GM12878 (cell line): ENCODE measurements around the gene HSD17B11. TPM values are rescaled to one million over a fixed set of nuclear protein-coding genes. Genes with fewer than 3 reads are reported as not detected.

Experiments used
- microRNA-seq: library from miRNA; unstranded; fragments of <30 nt; microRNA quantifications from one replicate; pipeline ENCODE4, GENCODE V29; 2018
- polyA plus RNA-seq, 11 experiments: library from polyadenylated mRNA; depleted of rRNA in 4 of 11; unstranded in 6 of 11; stranded (reverse) in 5 of 11; fragments of >200 nt; fragmentation: Nextera tagmentation in 4 of 11; fragmentation: Illumina TruSeq in 1 of 11; extraction: Ambion mirVana in 4 of 11; extraction: Trizol in 1 of 11; gene quantifications; 1 replicate in 1 of 11; 2 replicates in 10 of 11; pipeline versions ENCODE4 v1.2.1 to v1.2.3, GENCODE V29; 2011 to 2016; ENCODE audit warnings: inconsistent platforms in 2 of 11, missing spikeins in 2 of 11, low read depth in 1 of 11
- small RNA-seq: library from RNA; depleted of rRNA; stranded (forward); fragments of <200 nt; gene quantifications from one replicate; pipeline ENCODE3, GENCODE V24; 2014
- total RNA-seq, 4 experiments: library from RNA; depleted of rRNA in 3 of 4; stranded (reverse); fragments of >200 nt in 3 of 4; fragmentation: Illumina TruSeq in 1 of 4; extraction: Trizol in 1 of 4; gene quantifications; 2 replicates each; pipeline versions ENCODE4 v1.2.1 to v1.2.3, GENCODE V29; 2013 to 2021

The HSD17B11 gene
- total and polyA plus RNA-seq, 10 of the 15 experiments (the other 5 are each of a cell fraction or from before 2014, with no cell fraction given) = 10.3 to 29.5 (median 17.7) TPM

Small RNAs within 50 kb of the gene (microRNA-seq; reads per million reads assigned to microRNA genes)
- gene MIR5705 = not detected

Small RNAs within 50 kb of the gene (small RNA-seq; reads per million reads assigned to genes)
- gene MIR5705 = not detected
- not detected for gene RN7SL681P

Other genes with a start within 250 kb of the HSD17B11 start
- 6.0 and 6.5 TPM in 2 replicates for gene KLHL8, start 170.6 kb downstream of the HSD17B11 start, total RNA-seq (2014; rRNA removed)
- 13.1 and 15.1 TPM in 2 replicates for gene KLHL8, start 170.6 kb downstream of the HSD17B11 start, total RNA-seq (2014; rRNA removed; fragmentation: Illumina TruSeq; extraction: Trizol)
- 9.1 and 9.9 TPM in 2 replicates for gene KLHL8, start 170.6 kb downstream of the HSD17B11 start, total RNA-seq (2021)
- gene KLHL8, start 170.6 kb downstream of the HSD17B11 start, polyA plus RNA-seq (2011; rRNA removed) = 8.1 and 12.9 TPM in 2 replicates
- gene KLHL8, start 170.6 kb downstream of the HSD17B11 start, polyA plus RNA-seq (2014; fragmentation: Illumina TruSeq; extraction: Trizol) = 10.1 and 12.3 TPM in 2 replicates
- 1 to 10 TPM; 4.5 to 5.1 TPM for gene KLHL8, start 170.6 kb downstream of the HSD17B11 start, polyA plus RNA-seq (2014; fragmentation: Nextera tagmentation; extraction: Ambion mirVana)
- 5.1 and 6.2 TPM in 2 replicates for gene KLHL8, start 170.6 kb downstream of the HSD17B11 start, polyA plus RNA-seq (2014; rRNA removed)
- 10 to 100 TPM; 11.7 to 12.5 TPM for gene KLHL8, start 170.6 kb downstream of the HSD17B11 start, polyA plus RNA-seq (2016; fragmentation: Nextera tagmentation; extraction: Ambion mirVana)
- gene HSD17B13, start 68.3 kb downstream of the HSD17B11 start, total RNA-seq (2014; rRNA removed) = 0.22 TPM in 1 of 2 replicates, not detected in the other
- gene HSD17B13, start 68.3 kb downstream of the HSD17B11 start, total RNA-seq (2014; rRNA removed; fragmentation: Illumina TruSeq; extraction: Trizol) = 0.09 TPM in 1 of 2 replicates, not detected in the other
- not detected in 2 replicates for gene HSD17B13, start 68.3 kb downstream of the HSD17B11 start, total RNA-seq (2021)
- 0.05 and 0.20 TPM in 2 replicates for gene HSD17B13, start 68.3 kb downstream of the HSD17B11 start, polyA plus RNA-seq (2011; rRNA removed)
- gene HSD17B13, start 68.3 kb downstream of the HSD17B11 start, polyA plus RNA-seq (2014; fragmentation: Illumina TruSeq; extraction: Trizol) = 0.03 TPM in 1 of 2 replicates, not detected in the other
- under 1 TPM; 0.04 to 0.05 TPM for gene HSD17B13, start 68.3 kb downstream of the HSD17B11 start, polyA plus RNA-seq (2014; fragmentation: Nextera tagmentation; extraction: Ambion mirVana)
- 0.04 TPM in 1 of 2 replicates, not detected in the other for gene HSD17B13, start 68.3 kb downstream of the HSD17B11 start, polyA plus RNA-seq (2014; rRNA removed)
- gene HSD17B13, start 68.3 kb downstream of the HSD17B11 start, polyA plus RNA-seq (2016; fragmentation: Nextera tagmentation; extraction: Ambion mirVana) = not detected
- 7.2 and 9.0 TPM in 2 replicates for gene NUDT9, start 31.4 kb upstream of the HSD17B11 start, total RNA-seq (2014; rRNA removed)
- gene NUDT9, start 31.4 kb upstream of the HSD17B11 start, total RNA-seq (2014; rRNA removed; fragmentation: Illumina TruSeq; extraction: Trizol) = 13.6 and 14.5 TPM in 2 replicates
- gene NUDT9, start 31.4 kb upstream of the HSD17B11 start, total RNA-seq (2021) = 9.8 and 10.7 TPM in 2 replicates
- 18.0 and 20.6 TPM in 2 replicates for gene NUDT9, start 31.4 kb upstream of the HSD17B11 start, polyA plus RNA-seq (2011; rRNA removed)
- 16.2 and 22.8 TPM in 2 replicates for gene NUDT9, start 31.4 kb upstream of the HSD17B11 start, polyA plus RNA-seq (2014; fragmentation: Illumina TruSeq; extraction: Trizol)
- 10 to 100 TPM in 1 of 2 experiments, 1 to 10 TPM in 1; 8.4 to 15.6 TPM for gene NUDT9, start 31.4 kb upstream of the HSD17B11 start, polyA plus RNA-seq (2014; fragmentation: Nextera tagmentation; extraction: Ambion mirVana)
- 13.3 and 13.6 TPM in 2 replicates for gene NUDT9, start 31.4 kb upstream of the HSD17B11 start, polyA plus RNA-seq (2014; rRNA removed)
- 10 to 100 TPM; 25.7 to 28.3 TPM for gene NUDT9, start 31.4 kb upstream of the HSD17B11 start, polyA plus RNA-seq (2016; fragmentation: Nextera tagmentation; extraction: Ambion mirVana)
- not detected in 2 replicates for gene SPARCL1, start 138.2 kb upstream of the HSD17B11 start, total RNA-seq (2014; rRNA removed)
- not detected in 2 replicates for gene SPARCL1, start 138.2 kb upstream of the HSD17B11 start, total RNA-seq (2014; rRNA removed; fragmentation: Illumina TruSeq; extraction: Trizol)
- gene SPARCL1, start 138.2 kb upstream of the HSD17B11 start, total RNA-seq (2021) = 0.74 and 1.1 TPM in 2 replicates
- gene SPARCL1, start 138.2 kb upstream of the HSD17B11 start, polyA plus RNA-seq (2011; rRNA removed) = 0.07 and 0.10 TPM in 2 replicates
- not detected in 2 replicates for gene SPARCL1, start 138.2 kb upstream of the HSD17B11 start, polyA plus RNA-seq (2014; fragmentation: Illumina TruSeq; extraction: Trizol)
- gene SPARCL1, start 138.2 kb upstream of the HSD17B11 start, polyA plus RNA-seq (2014; fragmentation: Nextera tagmentation; extraction: Ambion mirVana) = not detected
- not detected in 2 replicates for gene SPARCL1, start 138.2 kb upstream of the HSD17B11 start, polyA plus RNA-seq (2014; rRNA removed)
- gene SPARCL1, start 138.2 kb upstream of the HSD17B11 start, polyA plus RNA-seq (2016; fragmentation: Nextera tagmentation; extraction: Ambion mirVana) = not detected
- not detected in 2 replicates for gene DSPP, start 217.3 kb upstream of the HSD17B11 start, total RNA-seq (2014; rRNA removed)
- not detected in 2 replicates for gene DSPP, start 217.3 kb upstream of the HSD17B11 start, total RNA-seq (2014; rRNA removed; fragmentation: Illumina TruSeq; extraction: Trizol)
- not detected in 2 replicates for gene DSPP, start 217.3 kb upstream of the HSD17B11 start, total RNA-seq (2021)
- gene DSPP, start 217.3 kb upstream of the HSD17B11 start, polyA plus RNA-seq (2011; rRNA removed) = not detected in 2 replicates
- gene DSPP, start 217.3 kb upstream of the HSD17B11 start, polyA plus RNA-seq (2014; fragmentation: Illumina TruSeq; extraction: Trizol) = not detected in 2 replicates
- not detected for gene DSPP, start 217.3 kb upstream of the HSD17B11 start, polyA plus RNA-seq (2014; fragmentation: Nextera tagmentation; extraction: Ambion mirVana)
- gene DSPP, start 217.3 kb upstream of the HSD17B11 start, polyA plus RNA-seq (2014; rRNA removed) = not detected in 2 replicates
- not detected for gene DSPP, start 217.3 kb upstream of the HSD17B11 start, polyA plus RNA-seq (2016; fragmentation: Nextera tagmentation; extraction: Ambion mirVana)